ENCODE measurements around the gene ADARB1.

ADARB1 gene

DNA sequence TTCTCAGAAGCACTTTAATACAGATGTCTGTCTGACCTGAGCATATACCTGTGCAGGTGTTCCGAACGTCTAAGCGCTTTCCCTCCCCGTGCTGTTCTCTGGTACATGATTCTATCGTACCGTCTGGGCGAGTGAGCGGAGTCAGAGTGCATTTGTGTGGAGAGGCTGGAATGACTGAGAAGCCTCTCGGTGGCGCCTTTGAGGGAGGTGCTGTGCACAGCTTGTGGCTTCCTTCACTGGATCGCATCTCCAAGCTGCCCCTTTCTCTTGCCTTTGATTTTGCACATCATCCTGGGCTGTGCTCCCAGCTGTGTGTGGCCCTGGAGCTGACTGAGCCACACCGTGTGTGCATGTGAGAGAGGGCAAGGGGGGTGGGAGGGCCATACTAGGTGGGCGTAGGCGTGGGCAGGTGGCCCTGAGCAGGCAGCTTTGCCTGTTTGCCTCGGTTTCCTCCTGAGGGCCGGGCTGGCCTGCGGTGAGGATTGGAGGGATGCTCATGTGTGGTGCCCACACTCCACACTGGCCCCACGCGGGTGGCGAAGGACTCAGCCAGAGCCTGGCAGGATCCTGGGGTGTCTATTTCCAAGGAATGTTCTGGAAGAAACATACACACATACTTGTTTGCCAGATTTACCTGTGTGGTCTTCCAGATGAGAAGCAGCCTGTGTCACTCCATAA, 105.3 kb downstream of the ADARB1 start:
- DNase-seq (ENCODE audit: low read depth) = no peak
- H3K4me3 ChIP-seq (ENCODE audit: low read length) = no peak overlapping the region
- TF ChIP-seq, protein P1, sequence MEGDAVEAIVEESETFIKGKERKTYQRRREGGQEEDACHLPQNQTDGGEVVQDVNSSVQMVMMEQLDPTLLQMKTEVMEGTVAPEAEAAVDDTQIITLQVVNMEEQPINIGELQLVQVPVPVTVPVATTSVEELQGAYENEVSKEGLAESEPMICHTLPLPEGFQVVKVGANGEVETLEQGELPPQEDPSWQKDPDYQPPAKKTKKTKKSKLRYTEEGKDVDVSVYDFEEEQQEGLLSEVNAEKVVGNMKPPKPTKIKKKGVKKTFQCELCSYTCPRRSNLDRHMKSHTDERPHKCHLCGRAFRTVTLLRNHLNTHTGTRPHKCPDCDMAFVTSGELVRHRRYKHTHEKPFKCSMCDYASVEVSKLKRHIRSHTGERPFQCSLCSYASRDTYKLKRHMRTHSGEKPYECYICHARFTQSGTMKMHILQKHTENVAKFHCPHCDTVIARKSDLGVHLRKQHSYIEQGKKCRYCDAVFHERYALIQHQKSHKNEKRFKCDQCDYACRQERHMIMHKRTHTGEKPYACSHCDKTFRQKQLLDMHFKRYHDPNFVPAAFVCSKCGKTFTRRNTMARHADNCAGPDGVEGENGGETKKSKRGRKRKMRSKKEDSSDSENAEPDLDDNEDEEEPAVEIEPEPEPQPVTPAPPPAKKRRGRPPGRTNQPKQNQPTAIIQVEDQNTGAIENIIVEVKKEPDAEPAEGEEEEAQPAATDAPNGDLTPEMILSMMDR (IDR thresholded peaks at IDR 0.05; ENCODE audit: insufficient read depth, low read depth, low read length, missing control alignments) = no peak

DNA sequence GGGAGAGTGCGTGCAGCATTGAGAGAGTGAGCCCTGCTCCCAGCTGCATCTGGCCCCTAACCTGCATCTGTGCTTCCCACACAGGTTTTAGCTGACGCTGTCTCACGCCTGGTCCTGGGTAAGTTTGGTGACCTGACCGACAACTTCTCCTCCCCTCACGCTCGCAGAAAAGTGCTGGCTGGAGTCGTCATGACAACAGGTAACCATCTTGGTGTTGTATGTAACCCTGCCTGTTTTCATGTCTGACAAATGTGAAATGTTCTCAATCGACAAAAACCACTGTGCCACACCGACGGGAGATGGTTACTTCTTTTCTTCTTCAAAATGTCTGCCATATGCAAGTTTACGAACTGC, 105.8 kb downstream of the ADARB1 start:
- no peak overlapping the region for H3K4me3 ChIP-seq (ENCODE audit: low read length)
- TF ChIP-seq, protein P1 (IDR thresholded peaks at IDR 0.05; ENCODE audit: insufficient read depth, low read depth, low read length, missing control alignments) = no peak
- no peak for DNase-seq (ENCODE audit: low read depth)

DNA sequence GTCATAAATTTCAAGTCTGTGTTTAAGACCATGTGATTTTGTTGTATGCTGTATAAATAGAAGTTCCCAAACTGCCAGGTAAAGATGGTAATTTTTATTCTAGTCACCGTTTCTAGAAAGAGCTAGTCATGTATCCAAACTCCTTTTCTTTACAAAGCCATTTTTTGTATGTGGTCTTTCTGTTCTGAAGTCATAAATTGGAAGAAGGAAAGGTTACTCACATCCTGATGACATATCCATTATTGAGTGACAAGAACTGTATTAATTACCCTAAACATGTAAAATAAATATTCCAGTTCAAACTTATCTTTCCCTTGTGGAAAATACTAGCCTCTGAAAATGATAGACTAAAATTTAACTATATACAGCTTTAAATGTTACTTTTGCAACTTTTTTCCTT, 108.6 kb downstream of the ADARB1 start:
- TF ChIP-seq, protein P1 (IDR thresholded peaks at IDR 0.05; ENCODE audit: insufficient read depth, low read depth, low read length, missing control alignments) = no peak
- H3K4me3 ChIP-seq (ENCODE audit: low read length) = no peak overlapping the region
- DNase-seq (ENCODE audit: low read depth) = no peak

DNA sequence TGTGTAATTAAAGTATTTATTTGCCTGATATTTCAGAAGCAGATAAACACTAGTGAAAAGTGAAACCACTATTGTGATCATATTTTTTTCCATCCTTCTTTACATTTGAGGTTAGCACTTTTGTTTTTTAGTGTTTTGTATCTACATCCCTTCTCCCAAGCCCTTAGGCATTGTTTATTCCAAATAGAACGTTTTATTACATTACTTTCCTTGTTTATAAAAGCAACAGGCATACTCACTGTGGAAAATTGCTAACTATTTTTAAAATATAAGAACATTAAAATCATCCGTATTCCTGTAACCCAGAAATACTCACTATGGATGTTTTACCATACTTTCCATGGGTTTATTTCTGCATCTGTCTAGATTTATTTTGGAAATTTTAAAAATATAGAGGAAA, 109.5 kb downstream of the ADARB1 start:
- no peak overlapping the region for H3K4me3 ChIP-seq (ENCODE audit: low read length)
- TF ChIP-seq, protein P1 (IDR thresholded peaks at IDR 0.05; ENCODE audit: insufficient read depth, low read depth, low read length, missing control alignments) = no peak
- DNase-seq (ENCODE audit: low read depth) = no peak

DNA sequence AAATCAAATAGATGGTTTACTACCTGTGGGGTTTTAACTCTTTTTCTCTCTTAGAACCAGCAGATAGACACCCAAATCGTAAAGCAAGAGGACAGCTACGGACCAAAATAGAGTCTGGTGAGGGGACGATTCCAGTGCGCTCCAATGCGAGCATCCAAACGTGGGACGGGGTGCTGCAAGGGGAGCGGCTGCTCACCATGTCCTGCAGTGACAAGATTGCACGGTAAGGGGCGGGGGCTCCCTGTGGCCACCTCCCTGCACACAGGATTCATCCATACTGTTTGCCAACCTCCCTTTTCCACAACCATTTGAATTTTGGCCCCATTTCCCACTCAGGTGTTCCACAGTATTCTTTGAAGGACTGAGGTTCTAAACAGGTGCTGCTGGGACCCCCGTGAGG, 110.5 kb downstream of the ADARB1 start:
- no peak for DNase-seq (ENCODE audit: low read depth)
- TF ChIP-seq, protein P1 (IDR thresholded peaks at IDR 0.05; ENCODE audit: insufficient read depth, low read depth, low read length, missing control alignments) = no peak
- no peak overlapping the region for H3K4me3 ChIP-seq (ENCODE audit: low read length)

DNA sequence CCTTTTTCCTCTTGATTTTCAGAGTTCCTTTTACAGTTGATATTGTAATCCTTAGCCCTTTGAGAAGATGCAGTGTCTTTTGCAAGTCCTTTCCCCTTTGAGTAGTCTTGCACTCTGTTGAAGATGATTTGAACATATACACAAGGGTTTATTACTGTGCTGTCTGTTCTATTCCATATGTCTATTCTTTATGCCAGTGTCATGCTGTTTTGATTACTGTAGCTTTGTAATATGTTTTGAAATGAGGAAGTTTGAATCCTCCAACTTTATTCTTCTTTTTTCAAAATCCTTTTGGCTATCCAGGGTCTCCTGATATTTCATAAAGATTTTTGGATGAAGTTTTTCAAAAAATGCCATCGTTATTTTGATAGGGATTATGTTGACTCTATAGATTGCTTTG, 112.3 kb downstream of the ADARB1 start:
- no peak overlapping the region for H3K4me3 ChIP-seq (ENCODE audit: low read length)
- DNase-seq (ENCODE audit: low read depth) = no peak
- TF ChIP-seq, protein P1 (IDR thresholded peaks at IDR 0.05; ENCODE audit: insufficient read depth, low read depth, low read length, missing control alignments) = no peak

DNA sequence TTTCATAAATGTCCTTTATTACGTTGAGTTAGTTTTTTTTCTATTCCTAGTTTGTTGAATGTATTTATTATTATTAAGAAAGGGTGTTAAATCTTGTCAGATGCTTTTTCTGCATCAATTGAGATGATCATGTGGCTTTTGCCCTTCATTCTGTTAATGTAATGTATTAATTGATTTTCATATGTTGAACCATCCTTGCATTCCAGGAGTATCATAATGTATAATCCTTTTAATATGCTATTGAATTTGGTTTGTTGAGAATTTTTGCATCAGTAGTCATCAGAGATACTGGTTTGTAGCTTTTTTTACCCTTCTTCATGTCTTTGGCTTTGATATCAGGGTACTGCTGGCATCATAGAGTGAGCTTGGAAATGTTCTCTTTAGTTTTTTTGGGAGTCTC, 113.3 kb downstream of the ADARB1 start:
- TF ChIP-seq, protein P1 (IDR thresholded peaks at IDR 0.05; ENCODE audit: insufficient read depth, low read depth, low read length, missing control alignments) = no peak
- DNase-seq (ENCODE audit: low read depth) = no peak
- H3K4me3 ChIP-seq (ENCODE audit: low read length) = no peak overlapping the region

Measured in epithelial cell of esophagus (primary cell).